Neuronal stem cell (in vitro differentiated cells): ENCODE measurements around the gene ZSCAN32.

Experiments used
- DNase-seq: peaks from one replicate; pipeline ENCODE4 v3.0.0-alpha.2; 2013; ENCODE audit warnings: low spot score
- H2AFZ ChIP-seq: one replicate; pipeline ENCODE4 v1.6.1; 2013; ENCODE audit warnings: mild to moderate bottlenecking, low read length, inconsistent platforms
- H2AK5ac ChIP-seq: 2 replicates; pipeline ENCODE4 v1.6.1; 2013; ENCODE audit warnings: low read depth, mild to moderate bottlenecking, inconsistent platforms, low read length, moderate library complexity, mixed read lengths
- H2BK120ac ChIP-seq: 2 replicates; pipeline ENCODE4 v1.6.1; 2013; ENCODE audit warnings: low read depth, mild to moderate bottlenecking, inconsistent platforms, low read length, moderate library complexity, mixed read lengths
- H2BK12ac ChIP-seq: one replicate; pipeline ENCODE4 v1.6.1; 2013; ENCODE audit warnings: low read length, inconsistent platforms
- H2BK15ac ChIP-seq: 2 replicates; pipeline ENCODE4 v1.6.1; 2013; ENCODE audit warnings: mild to moderate bottlenecking, low read length, inconsistent platforms, mixed read lengths
- H2BK5ac ChIP-seq: one replicate; pipeline ENCODE4 v1.6.1; 2013; ENCODE audit warnings: inconsistent platforms, mild to moderate bottlenecking, low read length, moderate library complexity
- H3K14ac ChIP-seq: one replicate; pipeline ENCODE4 v1.6.1; 2013; ENCODE audit warnings: low read length, inconsistent platforms
- H3K18ac ChIP-seq: 2 replicates; pipeline ENCODE4 v1.6.1; 2013; ENCODE audit warnings: low read length, inconsistent platforms
- H3K23ac ChIP-seq: 2 replicates; pipeline ENCODE4 v1.6.1; 2013; ENCODE audit warnings: low read depth, mild to moderate bottlenecking, mixed read lengths, low read length, inconsistent platforms; ENCODE audit not compliant: poor library complexity
- H3K27ac ChIP-seq: replicated peaks from 3 replicates; pipeline ENCODE4 v1.5.1; 2013; ENCODE audit warnings: low read length, inconsistent platforms
- H3K27me3 ChIP-seq, 3 experiments: 2 replicates each; pipeline ENCODE4 v1.6.1; 2013; ENCODE audit warnings: low read length in 3 of 3, mild to moderate bottlenecking in 2 of 3, inconsistent platforms in 1 of 3, low read depth in 1 of 3, mixed read lengths in 1 of 3, moderate library complexity in 1 of 3; ENCODE audit not compliant: control insufficient read depth in 3 of 3, insufficient read depth in 3 of 3
- H3K36me3 ChIP-seq, 2 donors: replicated peaks in 1 of 2; 2 replicates each; pipeline ENCODE4 v1.6.1; 2013; ENCODE audit warnings: low read length in 2 of 2; ENCODE audit not compliant: control insufficient read depth in 2 of 2, insufficient read depth in 2 of 2
- H3K4ac ChIP-seq: 2 replicates; pipeline ENCODE4 v1.6.1; 2013; ENCODE audit warnings: inconsistent platforms, mild to moderate bottlenecking, low read length, moderate library complexity
- H3K4me1 ChIP-seq, 2 donors: 1 replicate in 1 of 2; 2 replicates in 1 of 2; pipeline ENCODE4 v1.6.1; 2013; ENCODE audit warnings: low read length in 2 of 2, low read depth in 1 of 2; ENCODE audit not compliant: control insufficient read depth in 2 of 2, insufficient read depth in 1 of 2
- H3K4me2 ChIP-seq: one replicate; pipeline ENCODE4 v1.6.1; 2013; ENCODE audit warnings: mild to moderate bottlenecking, low read length, inconsistent platforms; ENCODE audit not compliant: insufficient read depth, poor library complexity, severe bottlenecking
- H3K4me3 ChIP-seq, 2 donors: 2 replicates each; pipeline ENCODE4 v1.5.1; 2013; ENCODE audit warnings: low read length in 2 of 2, mild to moderate bottlenecking in 2 of 2, inconsistent platforms in 1 of 2, moderate library complexity in 1 of 2
- H3K79me1 ChIP-seq: one replicate; pipeline ENCODE4 v1.6.1; 2013; ENCODE audit warnings: low read depth, mild to moderate bottlenecking, inconsistent platforms, low read length, moderate library complexity
- H3K9ac ChIP-seq: one replicate; pipeline ENCODE4 v1.6.1; 2013; ENCODE audit warnings: mild to moderate bottlenecking, low read depth, low read length, inconsistent platforms; ENCODE audit not compliant: poor library complexity
- H3K9me3 ChIP-seq, 2 donors: replicated peaks in 1 of 2; 2 replicates each; pipeline versions ENCODE3 to v1.6.1; 2013; ENCODE audit warnings: low read length in 2 of 2, mild to moderate bottlenecking in 2 of 2, inconsistent platforms in 1 of 2, low read depth in 1 of 2, mixed read lengths in 1 of 2, moderate library complexity in 1 of 2; ENCODE audit not compliant: control insufficient read depth in 2 of 2, insufficient read depth in 1 of 2
- H4K8ac ChIP-seq: one replicate; pipeline ENCODE4 v1.6.1; 2013; ENCODE audit warnings: low read depth, mild to moderate bottlenecking, inconsistent platforms, low read length, moderate library complexity
- H4K91ac ChIP-seq: one replicate; pipeline ENCODE4 v1.6.1; 2013; ENCODE audit warnings: low read length, low read depth, mild to moderate bottlenecking, inconsistent platforms; ENCODE audit not compliant: poor library complexity
- WGBS, 2 donors: extraction: QIAGEN DNeasy Blood & Tissue Kit; methylation state at CpG; one replicate each; pipeline ENCODE4 v1.1.7; 2013; ENCODE audit warnings: missing lambda C conversion rate in 2 of 2, mixed read lengths in 1 of 2; ENCODE audit not compliant: insufficient read length in 2 of 2, insufficient replicate concordance in 1 of 2; ENCODE audit errors: extremely low coverage in 2 of 2; 5-methylcytosine and 5-hydroxymethylcytosine counted together

Gene ZSCAN32

GRCh38 chr16:3408561-3409197 is 7.9 kb upstream of the ZSCAN32 start:
- DNase-seq: no peak
- no peak overlapping the region for H4K91ac ChIP-seq
- no peak overlapping the region for H2BK12ac ChIP-seq
- no peak overlapping the region for H3K4me3 ChIP-seq
- no peaks in the 10 kb centered on the region for H3K4me1 ChIP-seq
- no peak overlapping the region for H3K18ac ChIP-seq
- H2AK5ac ChIP-seq: no peak overlapping the region
- no peak overlapping the region for H4K8ac ChIP-seq
- H3K27me3 ChIP-seq: no peaks in the 10 kb centered on the region
- H2BK5ac ChIP-seq: no peak overlapping the region
- no peak overlapping the region for H3K27ac ChIP-seq
- no peak overlapping the region for H3K4me2 ChIP-seq
- no peak overlapping the region for H2BK120ac ChIP-seq
- H3K23ac ChIP-seq: no peak overlapping the region
- H3K36me3 ChIP-seq: peaks cover 26 to 62% of the 10 kb centered on the region in 2 donors
- no peak overlapping the region for H2BK15ac ChIP-seq
- H3K79me1 ChIP-seq: peaks cover 4% of the 10 kb centered on the region
- H3K9ac ChIP-seq: no peak overlapping the region
- H2AFZ ChIP-seq: no peak overlapping the region
- H3K4ac ChIP-seq: no peak overlapping the region
- H3K14ac ChIP-seq: no peak overlapping the region
- H3K9me3 ChIP-seq: peaks cover 44 to 83% of the 10 kb centered on the region in 2 donors
- WGBS, 2 donors: no CpG with 5 or more reads among the region's 12 CpGs

- Histone ChIP-seq H3K4ac (no peak overlapping the region), H2BK120ac (no peak overlapping the region), H2AFZ (peak overlapping the region; percentile 92), H3K79me1 (no peaks in the 10 kb centered on the region), H3K4me2 (peak overlapping the region; percentile 64), H3K9me3 (peaks cover 20 to 43% of the 10 kb centered on the region in 2 donors), H2BK15ac (no peak overlapping the region), H3K14ac (no peak overlapping the region), H3K18ac (no peak overlapping the region), H3K27ac (no peak overlapping the region), H4K8ac (no peak overlapping the region), H3K36me3 (peaks cover 16 to 64% of the 10 kb centered on the region in 2 donors), H3K4me1 (peaks cover 2 to 4% of the 10 kb centered on the region in 2 donors), H3K4me3 (peak overlapping the region; percentile 90 to 95), H2AK5ac (no peak overlapping the region), H2BK12ac (no peak overlapping the region), H3K9ac (no peak overlapping the region), H4K91ac (no peak overlapping the region), H2BK5ac (no peak overlapping the region), H3K27me3 (no peaks in the 10 kb centered on the region), H3K23ac (peak overlapping the region; percentile 75)
- WGBS, 2 donors: no CpG with 5 or more reads among the region's 17 CpGs
- DNase-seq: peak; percentile 24
These were observed 1.1 kb upstream of the ZSCAN32 start for GRCh38 chr16:3401719-3402397.

- Histone ChIP-seq H3K4me2 (peak overlapping the region; percentile 62), H2AK5ac (no peak overlapping the region), H3K4me3 (peak overlapping the region; percentile 93 to 95), H3K4me1 (peaks cover 2 to 4% of the 10 kb centered on the region in 2 donors), H3K18ac (peak overlapping the region; percentile 65), H2BK120ac (no peak overlapping the region), H2BK5ac (peak overlapping the region; percentile 40), H4K8ac (no peak overlapping the region), H3K9ac (peak overlapping the region; percentile 83), H3K27ac (peak overlapping the region; percentile 62), H3K23ac (peak overlapping the region; percentile 37), H3K79me1 (no peaks in the 10 kb centered on the region), H3K14ac (peak overlapping the region; percentile 85), H2BK12ac (no peak overlapping the region), H4K91ac (no peak overlapping the region), H3K4ac (no peak overlapping the region), H3K36me3 (peaks cover 22 to 64% of the 10 kb centered on the region in 2 donors), H2AFZ (peak overlapping the region; percentile 89), H3K27me3 (no peaks in the 10 kb centered on the region), H2BK15ac (no peak overlapping the region), H3K9me3 (peaks cover 20 to 33% of the 10 kb centered on the region in 2 donors)
- DNase-seq: no peak
- WGBS, 2 donors: no CpG with 5 or more reads among the region's 18 CpGs
These were observed 392 bp downstream of the ZSCAN32 start for GRCh38 chr16:3400446-3400778.

GRCh38 chr16:3389663-3390338 is 11.0 kb downstream of the ZSCAN32 start:
- Histone ChIP-seq H3K4ac (no peak overlapping the region), H2BK120ac (no peak overlapping the region), H3K4me2 (no peak overlapping the region)

More at GRCh38 chr16:3389663-3390338, 11.0 kb downstream of the ZSCAN32 start:
- Histone ChIP-seq H2BK12ac (no peak overlapping the region), H3K4me3 (peak overlapping the region in 1 of 2 donors; percentile 39), H3K9ac (no peak overlapping the region), H2BK15ac (no peak overlapping the region), H3K79me1 (no peaks in the 10 kb centered on the region), H3K36me3 (peaks cover 27 to 79% of the 10 kb centered on the region in 2 donors), H3K14ac (no peak overlapping the region), H3K27ac (no peak overlapping the region), H3K27me3 (no peaks in the 10 kb centered on the region), H4K8ac (no peak overlapping the region), H3K18ac (no peak overlapping the region), H4K91ac (no peak overlapping the region), H3K4me1 (no peaks in the 10 kb centered on the region), H2AFZ (no peak overlapping the region), H2AK5ac (no peak overlapping the region), H3K9me3 (peaks cover 14 to 28% of the 10 kb centered on the region in 2 donors), H2BK5ac (no peak overlapping the region), H3K23ac (no peak overlapping the region)
- no peak for DNase-seq
- WGBS, 2 donors: no CpG with 5 or more reads among the region's 9 CpGs
